GM18505 (cell line): ENCODE results near the gene KRTAP10-9.
"Not testable (repeated sequence)": the region's sequence is repeated elsewhere in the genome, so short reads cannot be mapped to it uniquely, and the experiment has no call there.

Experiments
- ATAC-seq: cut with Tn5 transposase; IDR thresholded peaks from one replicate; pipeline ENCODE4 v1.9.1; 2021; ENCODE audit not compliant: unreplicated experiment
- POLR2A ChIP-seq: IDR thresholded peaks from 4 replicates; pipeline ENCODE4 v1.6.1; 2011; ENCODE audit warnings: borderline replicate concordance; ENCODE audit not compliant: insufficient read depth, insufficient read length; ENCODE audit errors: extremely low read depth

Gene KRTAP10-9

DNA sequence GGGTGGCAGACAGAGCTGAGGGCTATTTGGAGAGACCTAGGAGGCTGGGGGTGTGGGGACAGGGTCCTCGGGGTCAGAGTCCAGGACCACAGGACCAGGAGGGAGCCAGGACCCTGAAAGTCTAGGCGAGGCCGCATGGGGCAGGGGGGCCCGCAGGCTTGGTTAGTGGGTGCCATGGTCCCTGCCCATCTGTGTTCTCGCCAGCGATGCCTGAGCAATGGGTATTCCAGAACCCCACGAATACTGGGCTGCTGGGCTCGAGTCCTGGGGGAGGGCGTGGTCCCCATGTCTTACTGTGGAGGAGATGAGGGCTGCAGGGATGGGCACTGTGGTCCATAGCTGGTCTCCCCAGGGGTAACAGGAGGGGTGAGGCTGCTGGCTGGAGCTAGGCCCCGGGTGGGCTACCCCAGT is 36.6 kb upstream of the KRTAP10-9 start:
- TF ChIP-seq POLR2A = no peak
- no peak for ATAC-seq

DNA sequence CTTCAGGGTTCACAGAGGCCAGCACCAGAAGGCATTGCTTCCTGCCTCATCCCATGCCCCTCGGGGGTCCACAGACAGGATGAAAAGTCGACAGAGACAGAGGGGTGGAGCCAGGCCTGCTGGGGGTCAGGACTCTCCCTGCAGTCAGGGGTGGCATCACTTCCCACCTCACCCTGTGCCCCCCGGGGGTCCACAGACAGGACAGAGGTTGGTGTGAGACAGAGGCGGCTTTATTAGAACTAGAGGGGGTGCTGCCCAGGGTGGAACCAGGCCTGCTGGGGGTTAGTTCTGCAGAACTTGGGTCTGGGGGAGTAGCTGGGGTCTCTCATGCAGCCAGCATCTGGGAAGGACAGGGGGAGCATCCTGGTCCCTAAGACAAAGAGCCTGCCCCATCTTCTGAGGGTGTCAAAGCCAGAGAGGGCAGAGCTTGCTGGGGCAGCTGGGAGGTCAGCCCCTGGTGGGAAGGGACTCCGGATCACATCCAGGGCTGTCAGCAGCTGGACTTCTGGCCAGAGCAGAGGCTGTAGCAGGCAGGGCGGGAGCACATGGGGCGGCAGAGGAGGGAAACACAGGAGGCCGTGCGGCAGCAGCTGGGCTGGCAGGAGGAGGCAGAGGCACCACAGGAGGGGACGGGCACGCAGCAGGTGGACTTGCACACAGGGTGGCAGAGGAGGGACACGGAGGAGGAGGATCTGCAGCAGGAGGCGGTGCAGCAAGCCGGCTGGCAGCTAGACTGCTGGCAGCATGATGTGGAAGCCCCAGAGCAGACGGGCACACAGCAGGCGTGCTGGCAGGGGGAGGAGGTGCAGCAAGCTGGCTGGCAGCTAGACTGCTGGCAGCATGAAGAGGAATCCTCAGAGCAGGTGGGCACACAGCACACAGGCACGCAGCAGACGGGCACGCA is 35.7 kb upstream of the KRTAP10-9 start:
- ATAC-seq = not testable (repeated sequence)

DNA sequence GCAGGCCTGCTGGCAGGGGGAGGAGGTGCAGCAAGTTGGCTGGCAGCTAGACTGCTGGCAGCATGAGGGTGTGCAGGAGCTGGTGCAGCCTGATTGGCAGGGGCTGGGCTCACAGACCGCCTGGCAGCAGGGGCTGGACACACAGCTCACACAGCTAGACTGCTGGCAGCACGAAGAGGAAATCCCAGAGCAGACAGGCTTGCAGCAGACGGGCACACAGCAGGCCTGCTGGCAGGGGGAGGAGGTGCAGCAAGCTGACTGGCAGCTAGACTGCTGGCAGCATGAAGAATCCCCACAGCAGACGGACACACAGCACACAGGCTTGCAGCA is 35.1 kb upstream of the KRTAP10-9 start:
- ATAC-seq = not testable (repeated sequence)

DNA sequence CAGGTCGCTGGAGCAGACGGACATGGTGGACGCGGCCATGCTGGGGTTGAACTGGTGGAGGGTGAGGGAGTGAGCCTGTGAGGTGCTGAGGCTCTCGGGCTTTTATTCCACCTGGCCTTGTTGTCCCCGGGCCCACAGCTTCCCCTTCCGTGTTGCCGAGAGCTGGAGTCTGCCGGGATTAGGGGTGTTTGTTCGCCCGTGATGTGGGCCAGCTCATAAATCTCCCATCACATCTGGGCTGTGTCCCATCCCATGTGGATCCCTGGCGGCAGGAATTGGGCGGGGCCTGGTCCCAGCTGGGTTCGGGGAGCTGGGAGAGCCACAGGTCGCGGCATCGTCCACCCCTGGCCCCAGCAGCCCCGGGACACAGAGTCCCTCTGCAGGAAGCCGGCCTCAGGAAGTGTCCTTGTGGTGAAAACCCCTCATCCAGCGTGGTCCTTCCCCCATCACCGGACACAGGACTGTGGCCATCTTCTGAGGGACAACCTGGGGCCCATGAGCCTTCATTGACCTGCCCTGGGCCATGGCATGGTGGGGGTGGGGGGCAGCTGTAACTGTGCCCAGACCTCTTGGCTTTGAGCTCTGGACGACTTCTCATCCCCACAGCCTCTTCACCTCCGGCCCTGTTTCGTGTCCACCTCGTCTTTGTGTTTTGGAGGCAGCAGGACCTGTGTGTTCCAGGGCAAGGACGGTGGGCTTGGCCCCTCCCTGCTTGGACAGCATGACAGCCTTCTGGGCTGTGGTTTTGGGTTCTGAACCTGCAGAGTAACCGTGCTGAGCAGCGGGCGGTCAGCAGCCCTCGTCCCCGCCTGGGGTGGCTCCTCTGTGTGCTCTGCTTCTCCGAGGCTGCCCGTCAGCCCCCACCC is 34.2 kb upstream of the KRTAP10-9 start, which contains the start of gene KRTAP10-6:
KRTAP10-6 (minus strand) TSS at position 60 of the 866 bp plus-strand sequence; CDS start at position 39, 21 bp downstream.
- ATAC-seq = no peak
- TF ChIP-seq POLR2A = no peak

DNA sequence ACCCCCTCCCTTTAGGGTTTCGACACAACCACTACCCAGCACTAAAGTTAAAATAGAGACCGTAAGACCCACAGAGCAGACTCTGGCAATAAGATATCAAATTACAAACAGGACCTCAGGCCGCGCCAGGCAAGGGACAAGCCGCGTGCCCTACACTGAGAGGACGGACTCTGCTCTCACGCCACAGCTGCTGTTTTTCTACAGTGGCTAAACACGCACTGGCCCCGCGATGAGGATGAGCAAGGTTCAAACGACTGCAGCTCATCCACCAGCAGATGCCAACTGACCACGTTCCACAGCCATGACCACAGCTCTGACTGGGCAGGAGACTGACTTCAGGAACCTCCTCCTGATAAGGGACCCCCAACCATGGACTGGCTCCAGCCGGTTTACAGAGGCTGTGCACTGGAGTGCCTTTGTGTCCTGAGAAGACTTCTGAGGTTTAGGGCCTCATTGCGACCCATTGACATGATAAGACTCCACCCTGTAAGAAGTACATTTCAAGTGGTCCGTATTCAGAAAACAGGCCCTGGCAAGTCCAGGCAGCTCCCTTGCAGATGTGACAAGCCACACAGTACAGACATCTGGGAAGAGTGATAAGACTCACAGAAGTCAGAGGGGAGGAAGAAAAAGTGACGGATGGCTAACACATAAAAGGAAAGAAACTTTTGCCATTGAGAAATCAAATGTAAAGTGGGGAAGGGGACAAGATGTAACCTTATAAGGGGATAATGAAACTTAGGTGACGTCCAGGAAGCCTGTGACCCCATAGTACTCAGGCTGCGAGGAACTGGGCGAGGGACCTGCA is 33.1 kb upstream of the KRTAP10-9 start:
- ATAC-seq = no peak

DNA sequence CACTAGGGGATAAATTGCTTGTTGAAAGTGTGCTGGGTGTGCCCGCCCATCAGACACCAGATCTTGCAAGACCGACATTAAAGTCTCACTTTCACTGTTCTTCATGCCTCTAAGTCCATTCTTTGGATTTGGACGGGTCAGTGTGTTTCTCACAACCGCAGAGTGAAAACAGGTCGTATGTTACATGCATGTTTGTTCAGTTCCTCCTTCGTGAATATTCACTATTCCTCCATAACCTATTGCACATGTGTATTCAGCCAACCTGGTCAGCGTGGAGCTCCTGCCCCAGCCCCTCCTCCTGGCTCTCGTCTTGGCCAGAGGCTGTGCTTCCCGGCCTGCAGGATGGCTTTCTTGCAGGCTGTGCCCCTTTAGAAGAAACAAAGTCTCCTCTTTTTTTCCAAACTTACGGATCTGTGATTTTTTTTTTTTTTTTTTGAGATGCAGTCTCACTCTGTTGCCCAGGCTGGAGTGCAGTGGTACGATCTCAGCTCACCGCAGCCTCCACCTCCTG is 32.4 kb upstream of the KRTAP10-9 start:
- no peak for TF ChIP-seq POLR2A

More for the DNA sequence above, 33.1 kb upstream of the KRTAP10-9 start:
- TF ChIP-seq POLR2A = no peak

DNA sequence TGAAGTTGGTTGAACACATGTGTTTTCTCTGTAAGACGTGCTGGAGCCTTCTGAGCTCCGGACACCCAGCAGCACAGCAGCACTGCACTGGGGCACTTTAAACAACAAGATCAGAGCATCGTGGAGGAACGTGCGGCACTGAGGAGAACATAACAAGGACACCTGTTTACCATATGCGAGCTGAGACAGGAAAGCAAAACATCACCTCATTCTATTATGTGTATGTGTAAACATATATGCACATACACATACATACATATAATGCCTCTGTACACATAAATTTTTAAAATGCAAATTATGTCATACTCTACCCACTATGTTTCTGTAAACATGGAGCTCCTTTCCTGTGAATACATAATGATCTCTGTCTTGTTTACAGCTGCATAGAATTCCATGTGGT is 31.4 kb upstream of the KRTAP10-9 start:
- TF ChIP-seq POLR2A = no peak
- no peak for ATAC-seq

More for the DNA sequence above, 32.4 kb upstream of the KRTAP10-9 start:
- no peak for ATAC-seq

DNA sequence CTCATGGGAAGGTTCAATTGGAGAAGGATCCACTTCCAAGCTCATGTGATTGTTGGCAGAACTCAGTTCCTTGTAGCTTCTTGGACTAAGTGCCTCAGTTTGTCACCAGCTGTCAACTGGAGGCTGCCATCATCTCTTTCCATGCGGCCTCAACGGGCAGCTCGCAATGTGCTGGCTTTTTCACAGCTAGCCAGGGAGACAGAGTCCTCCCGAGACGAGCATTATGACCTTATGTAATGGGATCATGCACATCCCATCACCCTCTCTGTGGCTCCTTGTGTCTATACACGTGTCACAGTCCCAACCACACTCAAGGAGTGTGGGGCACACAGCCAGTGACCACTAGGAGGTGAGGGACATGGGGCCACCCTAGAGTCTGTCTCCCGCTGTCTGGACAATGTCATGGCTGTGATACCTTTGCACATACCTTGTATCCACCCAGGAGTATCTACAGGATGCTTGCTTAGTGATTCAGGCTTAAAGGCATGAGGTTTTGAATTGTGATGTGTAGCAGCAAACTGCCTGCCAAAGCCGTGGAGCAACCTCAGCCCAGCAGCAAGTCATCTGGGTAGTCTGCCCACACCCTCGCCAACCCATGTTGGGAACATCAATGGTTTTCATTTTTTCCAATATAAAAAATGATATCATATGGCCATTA is 30.7 kb upstream of the KRTAP10-9 start:
- ATAC-seq = no peak

DNA sequence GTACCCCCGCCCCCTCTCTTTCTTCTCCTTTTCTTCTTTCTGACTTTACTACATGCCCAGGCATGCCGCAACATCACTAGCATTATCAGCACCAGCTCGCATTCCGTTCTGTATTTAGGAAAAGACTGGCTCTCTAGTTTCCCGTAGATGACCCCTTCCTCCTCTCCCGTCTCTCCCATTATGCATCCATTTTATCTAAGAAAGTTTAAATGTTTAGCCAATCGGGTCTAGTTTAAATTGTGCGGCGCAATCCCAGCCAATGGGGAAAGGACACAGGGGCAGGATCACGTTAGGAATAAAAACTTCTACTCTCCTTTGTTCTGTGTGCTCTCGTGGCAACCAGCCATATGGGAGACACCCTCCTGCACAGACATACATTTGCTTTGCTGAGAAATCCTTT is 28.8 kb upstream of the KRTAP10-9 start:
- ATAC-seq = no peak
- TF ChIP-seq POLR2A = no peak

More for the DNA sequence above, 30.7 kb upstream of the KRTAP10-9 start:
- no peak for TF ChIP-seq POLR2A

DNA sequence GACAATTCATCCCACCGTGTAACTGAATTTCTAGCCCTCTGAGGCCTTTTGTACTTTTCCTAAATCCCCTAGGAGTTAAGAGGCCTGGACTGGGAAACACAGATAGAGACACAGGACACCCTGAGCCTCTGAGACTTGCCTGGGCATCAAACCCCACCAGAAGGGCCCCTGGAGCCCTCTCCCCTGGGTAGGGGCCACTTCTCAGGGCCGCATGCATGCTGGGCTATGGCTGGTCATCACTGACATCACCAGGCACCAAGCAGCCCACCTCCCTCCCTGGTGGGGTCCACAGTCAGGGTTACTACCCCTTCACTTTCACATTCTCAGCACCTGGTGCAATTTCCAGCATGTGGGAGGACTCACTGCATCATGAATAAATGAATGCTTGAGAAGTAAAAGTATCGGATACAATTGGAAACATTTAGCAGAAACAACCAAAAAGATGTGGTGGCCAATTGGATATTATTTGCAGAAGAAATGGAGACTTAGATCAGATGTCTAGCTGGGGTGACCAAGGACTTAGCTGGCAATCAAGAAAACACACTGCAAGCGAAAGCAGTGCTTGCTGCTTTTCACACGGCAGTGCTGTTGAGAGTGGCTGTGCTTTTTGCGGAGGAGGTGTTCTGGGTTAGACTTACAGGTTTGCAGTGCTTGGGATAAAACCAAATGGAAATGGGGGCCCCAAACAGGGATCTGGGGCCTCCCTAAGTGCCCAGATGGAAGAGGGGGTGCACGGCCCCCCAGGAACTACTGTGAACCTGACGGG is 27.4 kb upstream of the KRTAP10-9 start:
- no peak for ATAC-seq
- no peak for TF ChIP-seq POLR2A

DNA sequence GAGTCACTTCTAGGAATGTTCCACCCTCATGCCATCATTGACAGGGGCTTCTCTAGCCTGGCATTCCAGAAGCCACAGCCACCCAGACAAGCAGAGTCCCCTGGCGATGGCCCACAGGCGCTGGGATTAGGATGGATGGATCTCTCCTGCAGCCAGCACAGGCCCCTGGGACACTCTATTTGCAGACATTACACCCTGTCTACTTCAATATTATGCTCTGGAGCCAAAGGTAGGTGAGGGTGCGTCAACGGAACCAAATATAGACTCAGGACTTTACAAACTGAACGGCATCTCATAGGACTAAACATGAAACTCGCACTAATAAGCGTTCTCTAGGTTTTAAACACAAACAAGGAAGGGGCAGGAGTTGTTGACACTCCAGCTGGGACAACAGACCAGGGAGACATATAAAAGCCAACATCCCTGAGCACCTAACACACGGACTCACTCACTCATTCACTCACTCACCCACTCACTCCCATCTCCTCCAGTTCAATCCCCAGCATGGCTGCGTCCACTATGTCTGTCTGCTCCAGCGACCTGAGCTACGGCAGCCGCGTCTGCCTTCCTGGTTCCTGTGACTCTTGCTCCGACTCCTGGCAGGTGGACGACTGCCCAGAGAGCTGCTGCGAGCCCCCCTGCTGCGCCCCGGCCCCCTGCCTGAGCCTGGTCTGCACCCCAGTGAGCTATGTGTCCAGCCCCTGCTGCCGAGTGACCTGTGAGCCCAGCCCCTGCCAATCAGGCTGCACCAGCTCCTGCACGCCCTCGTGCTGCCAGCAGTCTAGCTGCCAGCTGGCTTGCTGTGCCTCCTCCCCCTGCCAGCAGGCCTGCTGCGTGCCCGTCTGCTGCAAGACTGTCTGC is 26.5 kb upstream of the KRTAP10-9 start, which contains the start of gene KRTAP10-7:
KRTAP10-7 (plus strand) TSS at position 480 of the 861 bp plus-strand sequence; CDS start at position 505, 25 bp downstream.
- not testable (repeated sequence) for ATAC-seq

DNA sequence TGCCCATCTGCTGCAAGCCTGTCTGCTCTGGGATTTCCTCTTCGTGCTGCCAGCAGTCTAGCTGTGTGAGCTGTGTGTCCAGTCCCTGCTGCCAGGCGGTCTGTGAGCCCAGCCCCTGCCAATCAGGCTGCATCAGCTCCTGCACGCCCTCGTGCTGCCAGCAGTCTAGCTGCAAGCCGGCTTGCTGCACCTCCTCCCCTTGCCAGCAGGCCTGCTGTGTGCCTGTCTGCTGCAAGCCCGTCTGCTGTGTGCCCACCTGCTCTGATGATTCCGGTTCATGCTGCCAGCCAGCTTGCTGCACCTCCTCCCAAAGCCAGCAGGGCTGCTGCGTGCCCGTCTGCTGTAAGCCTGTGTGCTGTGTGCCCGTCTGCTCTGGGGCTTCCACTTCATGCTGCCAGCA is 25.8 kb upstream of the KRTAP10-9 start:
- not testable (repeated sequence) for ATAC-seq
